Mononuclear cell (primary cell): Measurements from ENCODE around the gene TLK1. TPM values are rescaled to one million over a fixed set of nuclear protein-coding genes. Genes with fewer than 3 reads are reported as not detected.
"Not testable (repeated sequence)": the region's sequence is repeated elsewhere in the genome, so short reads cannot be mapped to it uniquely, and the experiment has no call there.

Experiments used
- H3K27me3 ChIP-seq: 2 replicates; pipeline ENCODE4 v1.6.0; 2011; ENCODE audit warnings: low read length, control low read depth; ENCODE audit not compliant: insufficient read depth
- H3K4me1 ChIP-seq: 2 replicates; pipeline ENCODE4 v1.5.1; 2011; ENCODE audit warnings: mild to moderate bottlenecking, low read length, control low read depth; ENCODE audit not compliant: insufficient read depth
- H3K4me3 ChIP-seq: 2 replicates; pipeline ENCODE4 v1.5.1; 2011; ENCODE audit warnings: mild to moderate bottlenecking, low read length, moderate library complexity
- H3K9me3 ChIP-seq: 2 replicates; pipeline ENCODE4 v1.5.1; 2011; ENCODE audit warnings: low read depth, mild to moderate bottlenecking, control low read depth, low read length
- total RNA-seq: library from RNA; depleted of rRNA; stranded (reverse); fragments of >200 nt; gene quantifications from one replicate; pipeline ENCODE4 v1.2.3, GENCODE V29; 2012

The TLK1 gene
- total RNA-seq, 1 donor, result 57.4 TPM

DNA sequence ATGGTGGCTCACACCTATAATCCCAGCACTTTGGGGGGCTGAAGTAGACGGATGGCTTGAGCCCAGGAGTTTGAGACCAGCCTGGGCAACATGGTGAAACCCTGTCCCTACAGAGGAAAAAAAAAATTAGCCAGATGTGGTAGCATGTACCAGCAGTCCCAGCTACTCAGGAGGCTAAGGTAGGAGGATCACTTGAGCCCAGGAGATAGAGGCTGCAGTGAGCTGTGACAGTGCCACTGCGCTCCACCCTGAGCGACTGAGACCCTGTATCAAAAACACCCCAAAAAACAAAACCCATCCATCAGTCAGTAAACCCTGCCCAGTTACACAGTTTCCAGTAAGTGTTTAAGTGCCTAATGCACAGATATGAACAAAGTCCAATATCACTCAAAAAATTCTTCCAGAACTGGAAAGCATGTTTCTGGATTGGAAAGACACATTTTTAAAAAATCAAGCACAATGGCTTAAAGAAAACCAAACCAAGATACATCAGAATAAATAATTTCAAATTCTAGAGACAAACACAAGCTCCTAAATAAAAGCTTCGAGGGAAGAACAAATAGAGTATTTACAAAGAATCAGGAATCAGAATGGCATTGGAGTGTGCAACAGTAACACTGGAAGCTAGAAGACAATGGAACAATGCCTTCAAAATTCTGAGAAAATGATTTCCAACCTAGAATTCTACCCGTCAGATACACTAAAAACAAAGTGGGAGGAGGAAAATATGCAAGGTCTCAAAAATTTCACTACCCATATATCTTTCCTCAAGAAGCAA lies 72.4 kb downstream of the TLK1 start:
- H3K4me1 ChIP-seq, result peaks cover 15% of the 10 kb centered on the region
- no peak overlapping the region for H3K4me3 ChIP-seq
- no peaks in the 10 kb centered on the region for H3K27me3 ChIP-seq
- no peaks in the 10 kb centered on the region for H3K9me3 ChIP-seq

DNA sequence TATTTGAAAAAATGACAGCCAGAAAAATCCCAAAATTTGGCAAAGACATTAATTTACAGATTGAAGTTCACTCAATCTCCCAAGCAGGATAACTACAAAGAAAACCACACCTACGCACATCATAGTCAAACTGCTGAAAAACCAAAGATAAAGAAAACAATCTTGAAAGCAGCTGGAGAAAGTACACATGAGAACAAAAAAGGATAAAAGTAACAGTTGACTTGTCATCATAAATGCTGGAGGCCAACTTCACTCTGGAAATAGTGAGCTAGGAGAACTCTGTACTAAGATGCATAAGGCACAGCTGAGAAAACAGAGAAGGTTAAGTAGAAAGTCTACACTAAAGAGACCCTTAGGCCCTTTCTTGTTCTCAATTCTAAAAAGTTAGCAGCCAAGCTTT lies 73.1 kb downstream of the TLK1 start:
- no peaks in the 10 kb centered on the region for H3K27me3 ChIP-seq
- H3K9me3 ChIP-seq, result no peaks in the 10 kb centered on the region
- H3K4me3 ChIP-seq, result no peak overlapping the region
- H3K4me1 ChIP-seq, result peaks cover 15% of the 10 kb centered on the region

DNA sequence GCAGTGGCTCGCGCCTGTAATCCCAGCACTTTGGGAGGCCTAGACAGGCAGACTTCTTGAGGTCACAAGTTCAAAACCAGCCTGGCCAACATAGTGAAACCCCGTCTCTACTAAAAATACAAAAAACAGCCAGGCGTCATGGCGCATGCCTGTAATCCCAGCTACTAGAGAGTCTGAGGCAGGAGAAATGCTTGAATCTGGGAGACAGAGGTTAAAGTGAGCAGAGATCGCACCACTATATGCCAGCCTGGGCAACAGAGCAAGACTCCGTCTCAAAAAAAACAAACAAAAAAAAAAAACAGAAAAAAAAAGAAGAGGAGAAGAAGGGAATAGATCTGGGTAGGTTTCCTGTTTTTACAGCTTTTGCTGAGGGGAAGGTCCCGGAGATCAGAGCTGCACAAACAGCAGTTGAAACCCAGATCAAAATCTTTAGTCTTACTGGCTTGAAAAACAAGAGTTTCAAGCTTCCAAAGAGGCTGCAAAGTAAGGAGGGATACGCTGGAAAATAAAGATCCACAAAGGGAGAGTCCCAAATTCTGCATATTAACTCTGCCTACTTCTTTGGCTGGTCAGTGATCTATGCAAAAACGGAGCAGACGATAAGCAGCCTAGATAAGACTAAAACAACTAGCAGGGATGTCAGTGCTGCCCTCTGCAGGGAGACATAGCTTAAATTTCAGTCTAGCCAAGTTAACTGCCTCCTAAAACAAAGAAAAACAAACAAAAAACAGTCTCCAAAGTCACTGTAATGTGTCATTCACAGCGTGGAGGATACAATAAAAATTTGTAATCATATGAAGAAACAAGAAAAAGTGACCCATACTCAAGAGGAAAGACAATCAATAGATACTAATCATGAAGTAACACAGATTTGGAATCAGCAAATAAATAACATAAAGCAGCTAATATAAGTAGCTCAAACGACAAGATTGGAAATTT lies 74.1 kb downstream of the TLK1 start:
- H3K4me1 ChIP-seq, result peaks cover 15% of the 10 kb centered on the region
- no peak overlapping the region for H3K4me3 ChIP-seq
- H3K9me3 ChIP-seq, result no peaks in the 10 kb centered on the region
- H3K27me3 ChIP-seq, result no peaks in the 10 kb centered on the region

DNA sequence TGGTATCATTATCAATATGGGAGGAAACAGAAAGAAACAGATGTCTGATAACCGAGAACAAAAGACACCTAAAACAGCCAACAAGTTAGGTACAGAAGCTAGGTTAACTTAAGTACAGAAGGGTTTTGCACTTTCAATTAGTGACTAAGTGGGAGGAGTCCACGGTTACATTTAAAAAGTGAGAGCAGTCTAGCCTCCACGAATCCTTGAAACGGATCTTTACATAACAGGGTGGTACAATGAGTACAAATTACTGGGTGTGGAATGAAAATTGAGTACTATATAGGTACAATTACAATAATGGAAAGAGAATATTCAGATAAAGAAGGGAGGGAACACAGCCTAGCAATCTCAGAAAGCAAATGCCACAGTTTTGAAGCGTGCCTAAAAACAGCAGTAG lies 76.6 kb downstream of the TLK1 start:
- Histone ChIP-seq H3K9me3 (no peaks in the 10 kb centered on the region), H3K27me3 (no peaks in the 10 kb centered on the region), H3K4me3 (no peak overlapping the region), H3K4me1 (peaks cover 15% of the 10 kb centered on the region)

DNA sequence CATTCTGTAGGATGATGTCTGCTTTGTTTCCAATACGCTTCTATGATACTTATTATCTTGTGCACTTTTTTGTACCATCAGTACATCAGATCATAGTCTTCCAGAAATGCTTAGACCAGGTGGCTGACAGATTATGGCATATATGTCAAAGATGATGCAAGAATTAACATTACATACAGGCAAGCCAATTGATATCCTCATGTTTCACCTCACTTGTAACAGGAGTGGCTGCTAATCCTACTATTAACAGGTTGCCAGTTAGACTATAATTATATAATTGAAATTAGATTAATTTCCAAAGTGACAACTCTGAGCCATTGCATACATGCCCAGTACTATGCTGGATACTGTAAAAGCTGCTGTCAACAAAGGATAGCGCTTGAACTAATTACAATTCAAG lies 77.2 kb downstream of the TLK1 start:
- Histone ChIP-seq H3K27me3 (no peaks in the 10 kb centered on the region), H3K9me3 (no peaks in the 10 kb centered on the region), H3K4me1 (peaks cover 15% of the 10 kb centered on the region), H3K4me3 (no peak overlapping the region)

DNA sequence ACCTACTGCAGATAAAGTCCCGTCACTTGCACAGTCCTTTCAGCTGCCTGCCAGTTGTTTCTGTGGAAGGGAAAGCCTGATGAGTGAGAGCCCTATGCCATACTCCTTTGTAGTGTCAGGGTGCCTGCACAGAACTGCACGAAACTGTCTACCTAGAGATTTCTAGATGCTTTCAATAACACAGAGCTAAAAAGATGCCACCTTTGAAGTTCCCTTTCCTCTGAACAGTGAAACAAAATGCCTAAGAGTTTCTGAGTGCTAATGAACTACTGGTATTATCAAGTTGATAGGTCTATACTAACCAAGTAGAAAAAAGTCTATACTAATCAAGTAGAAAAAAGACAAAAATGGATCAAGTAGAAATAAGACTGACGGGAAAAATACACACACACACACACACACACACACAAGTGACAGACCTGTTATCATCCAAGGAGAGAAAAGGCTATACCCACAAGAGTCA lies 79.0 kb downstream of the TLK1 start:
- Histone ChIP-seq H3K27me3 (no peaks in the 10 kb centered on the region), H3K4me3 (no peak overlapping the region), H3K9me3 (no peaks in the 10 kb centered on the region), H3K4me1 (peaks cover 6% of the 10 kb centered on the region)

DNA sequence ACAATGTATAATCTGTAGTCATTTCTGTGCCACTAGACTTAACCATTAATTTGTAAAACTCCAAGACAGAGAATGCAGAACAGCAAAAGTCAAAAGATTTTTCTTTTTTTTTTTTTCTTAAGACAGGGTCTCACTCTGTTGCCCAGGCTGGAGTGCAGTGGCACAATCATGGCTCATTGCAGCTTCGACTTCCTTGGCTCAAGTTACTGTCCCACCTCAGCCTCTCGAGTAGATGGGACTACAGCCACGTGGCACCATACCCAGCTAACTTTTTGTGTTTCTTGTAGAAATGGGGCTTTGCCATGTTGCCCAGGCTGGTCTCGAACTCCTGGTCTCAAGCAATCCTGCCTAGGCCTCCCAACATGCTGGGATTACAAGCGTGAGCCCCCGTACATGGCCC lies 80.1 kb downstream of the TLK1 start:
- no peak overlapping the region for H3K4me3 ChIP-seq
- no peaks in the 10 kb centered on the region for H3K27me3 ChIP-seq
- H3K4me1 ChIP-seq, result no peaks in the 10 kb centered on the region
- no peaks in the 10 kb centered on the region for H3K9me3 ChIP-seq

DNA sequence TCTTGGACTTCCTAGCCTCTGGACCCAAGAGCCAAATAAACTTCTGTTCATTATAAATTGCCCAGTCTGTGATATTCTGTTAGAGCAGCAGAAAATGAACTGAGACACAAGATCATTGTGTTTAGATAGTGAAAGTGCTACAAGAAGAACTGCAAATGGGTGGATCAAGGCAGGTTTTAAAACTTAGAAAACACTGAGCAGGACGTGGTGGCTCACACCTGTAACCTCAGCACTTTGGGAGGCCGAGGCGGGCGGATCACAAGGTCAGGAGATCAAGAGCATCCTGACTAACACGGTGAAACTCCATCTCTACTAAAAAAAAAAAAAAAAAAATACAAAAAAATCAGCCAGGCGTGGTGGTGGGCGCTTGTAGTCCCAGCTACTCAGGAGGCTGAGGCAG lies 84.3 kb downstream of the TLK1 start:
- H3K27me3 ChIP-seq, H3K4me3 ChIP-seq, H3K4me1 ChIP-seq, H3K9me3 ChIP-seq: not testable (repeated sequence)

DNA sequence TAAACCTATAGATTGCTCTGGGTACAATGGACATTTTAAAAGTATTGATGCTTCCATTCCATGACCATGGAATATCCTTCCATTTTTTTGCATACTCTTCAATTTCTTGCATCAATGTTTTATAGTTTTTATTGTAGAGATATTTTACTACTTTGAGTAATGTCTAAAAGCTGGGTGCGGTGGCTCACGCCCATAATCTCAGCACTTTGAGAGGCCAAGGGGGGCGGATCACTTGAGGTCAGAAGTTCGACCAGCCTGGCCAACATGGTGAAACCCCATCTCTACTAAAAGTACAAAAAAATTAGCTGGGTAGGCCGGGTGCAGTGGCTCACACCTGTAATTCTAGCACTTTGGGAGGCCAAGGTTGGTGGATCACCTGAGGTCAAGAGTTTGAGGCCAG lies 88.5 kb downstream of the TLK1 start:
- no peaks in the 10 kb centered on the region for H3K9me3 ChIP-seq
- no peak overlapping the region for H3K4me3 ChIP-seq
- H3K27me3 ChIP-seq, result no peaks in the 10 kb centered on the region
- H3K4me1 ChIP-seq, result no peaks in the 10 kb centered on the region

DNA sequence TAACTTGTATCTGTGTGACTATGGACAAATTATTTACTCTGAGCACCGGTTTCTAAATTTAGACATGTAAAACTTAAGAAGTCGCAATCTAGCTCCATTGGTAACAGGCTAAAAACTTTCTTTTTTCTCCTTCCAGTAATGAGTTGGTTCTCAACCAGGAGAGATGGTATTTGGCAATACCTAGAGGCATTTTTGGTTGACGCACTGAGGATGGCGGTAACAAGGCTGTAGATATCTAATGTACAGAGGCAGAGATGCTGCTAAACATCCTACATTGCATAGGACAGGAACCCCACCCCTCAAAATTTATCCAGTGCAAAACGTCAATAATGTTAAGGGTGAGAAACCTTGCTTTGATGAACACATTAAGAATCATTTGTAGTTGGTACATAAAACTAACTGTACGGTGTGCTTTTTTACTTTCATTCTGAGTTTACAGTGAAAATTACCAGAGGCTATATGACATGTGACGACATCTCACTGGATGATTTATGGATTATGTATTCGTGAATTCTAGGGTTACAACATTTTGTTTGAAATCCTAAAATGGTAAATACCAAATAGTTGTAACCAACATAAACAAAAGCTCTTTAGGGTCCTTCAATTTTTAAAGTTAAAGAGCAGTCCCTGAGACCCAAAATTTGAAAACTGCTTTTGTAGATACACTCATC lies 91.3 kb downstream of the TLK1 start:
- H3K4me3 ChIP-seq, result no peak overlapping the region
- H3K9me3 ChIP-seq, result no peaks in the 10 kb centered on the region
- H3K4me1 ChIP-seq, result no peaks in the 10 kb centered on the region
- H3K27me3 ChIP-seq, result no peaks in the 10 kb centered on the region

DNA sequence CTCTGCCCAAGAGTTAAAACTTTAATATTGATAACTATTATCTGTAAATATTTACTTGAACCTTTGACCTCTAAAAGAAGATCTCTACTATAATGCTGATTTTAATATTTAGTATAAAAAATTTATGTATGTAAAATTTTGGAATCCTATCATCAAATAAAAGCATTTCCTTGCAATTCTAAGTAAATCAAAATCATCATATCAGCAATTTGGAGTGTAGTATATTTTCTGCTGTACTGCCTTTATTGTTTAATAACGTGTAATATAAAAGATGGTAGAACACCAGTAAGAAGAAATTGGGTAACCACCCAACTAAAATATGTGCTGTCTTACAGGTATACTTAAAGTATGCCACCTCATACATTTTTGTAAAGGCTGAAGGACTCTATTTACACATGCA lies 94.6 kb downstream of the TLK1 start:
- no peaks in the 10 kb centered on the region for H3K4me1 ChIP-seq
- no peak overlapping the region for H3K4me3 ChIP-seq
- no peaks in the 10 kb centered on the region for H3K9me3 ChIP-seq
- no peaks in the 10 kb centered on the region for H3K27me3 ChIP-seq

DNA sequence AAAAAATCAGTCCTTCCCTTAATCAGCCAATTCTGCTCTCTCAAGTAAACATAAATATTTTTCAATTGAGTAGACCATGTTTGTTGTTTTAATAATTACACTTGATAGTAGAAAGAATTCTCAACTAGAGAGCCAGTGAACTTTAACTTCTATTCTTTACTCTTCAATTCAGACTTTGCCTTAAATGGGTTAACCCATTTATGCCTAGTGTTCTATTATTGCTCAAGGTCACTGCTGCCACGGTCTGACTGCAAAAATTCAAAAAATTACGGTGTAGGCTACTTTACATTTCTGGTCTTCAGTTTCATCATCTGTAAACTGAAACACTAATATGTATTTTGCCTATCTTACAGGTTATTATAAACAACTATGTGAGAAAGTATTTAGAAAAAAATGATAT lies 103.1 kb downstream of the TLK1 start:
- Histone ChIP-seq H3K4me1 (no peaks in the 10 kb centered on the region), H3K4me3 (no peak overlapping the region), H3K9me3 (no peaks in the 10 kb centered on the region), H3K27me3 (no peaks in the 10 kb centered on the region)

DNA sequence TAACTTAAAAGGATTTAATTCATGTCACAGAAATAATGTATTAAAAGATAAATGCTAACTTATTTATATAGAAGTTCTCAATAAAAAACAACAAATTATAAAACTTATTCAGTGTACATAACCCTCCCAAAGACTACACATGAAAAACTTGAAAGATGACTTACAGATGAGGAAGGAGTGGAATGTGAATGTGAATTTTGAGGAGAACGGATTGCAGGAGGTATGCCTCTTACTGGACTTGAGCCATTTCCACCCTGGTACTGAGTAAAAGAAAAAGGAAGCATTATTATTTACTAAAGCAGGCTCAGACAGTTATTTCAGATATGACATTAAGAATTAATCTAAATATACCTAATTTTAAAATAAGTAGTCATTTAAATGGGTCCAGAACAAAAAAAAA lies 104.4 kb downstream of the TLK1 start:
- Histone ChIP-seq H3K9me3 (no peaks in the 10 kb centered on the region), H3K4me1 (no peaks in the 10 kb centered on the region), H3K27me3 (no peaks in the 10 kb centered on the region), H3K4me3 (no peak overlapping the region)

DNA sequence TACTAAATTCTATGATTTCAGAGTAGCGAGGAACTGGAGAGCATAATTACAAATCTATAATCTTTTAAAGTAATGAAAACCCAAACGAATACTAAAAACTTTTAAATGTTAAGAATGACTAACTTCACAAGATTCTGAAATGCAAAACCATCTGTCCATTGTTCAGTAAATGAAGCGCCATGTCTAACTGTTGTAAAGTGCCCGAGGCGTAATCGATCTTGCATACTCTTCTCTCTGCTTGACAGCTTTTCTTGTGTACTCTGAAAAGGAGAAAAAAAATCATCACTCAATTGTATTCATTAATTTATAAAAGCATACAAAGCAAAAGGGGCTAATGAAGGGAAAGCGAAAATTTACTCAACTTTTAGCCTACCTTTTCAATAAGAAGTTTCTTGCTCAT lies 111.0 kb downstream of the TLK1 start:
- H3K4me3 ChIP-seq, result no peak overlapping the region
- H3K4me1 ChIP-seq, result no peaks in the 10 kb centered on the region
- no peaks in the 10 kb centered on the region for H3K27me3 ChIP-seq

DNA sequence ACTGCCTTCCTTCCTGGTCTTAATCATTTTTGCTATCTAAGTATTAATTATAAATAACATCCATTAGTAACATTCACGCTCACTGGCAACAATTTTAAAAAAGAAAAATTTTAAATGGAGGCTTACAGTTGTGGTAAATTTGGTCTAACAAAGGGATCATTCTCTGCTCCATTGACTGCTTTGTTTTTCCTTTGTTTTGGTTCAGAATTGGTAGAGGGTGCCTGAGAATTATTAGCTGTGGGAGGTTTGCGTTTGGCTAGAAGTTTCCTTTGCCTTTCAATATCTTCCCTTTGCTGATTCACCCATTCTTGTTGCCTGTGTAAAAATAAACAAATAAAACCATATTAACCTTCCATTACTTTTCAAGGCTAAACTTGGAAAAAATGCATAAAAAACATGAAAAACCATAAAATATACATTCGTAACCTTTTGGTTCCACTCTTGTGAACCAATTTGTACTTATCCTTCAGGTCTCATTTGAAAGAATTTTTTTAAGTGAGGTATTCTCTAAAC lies 114.6 kb downstream of the TLK1 start:
- H3K4me1 ChIP-seq, result peaks cover 5% of the 10 kb centered on the region
- no peak overlapping the region for H3K4me3 ChIP-seq
- H3K9me3 ChIP-seq, result no peaks in the 10 kb centered on the region
- H3K27me3 ChIP-seq, result no peaks in the 10 kb centered on the region

More for the DNA sequence above, 111.0 kb downstream of the TLK1 start:
- no peaks in the 10 kb centered on the region for H3K9me3 ChIP-seq
